Activated B cell treated with CpG ODN at 0.5 μM for 24 hours (primary cell): ENCODE data around the gene TMPRSS11A. TPM values are rescaled to one million over a fixed set of nuclear protein-coding genes. Genes with fewer than 3 reads are reported as not detected.

Source experiments
- ATAC-seq: fragments of 200-7000 bp; cut with Tn5 transposase; one replicate; pipeline ENCODE4 v1.10.0; 2021; ENCODE audit warnings: low read depth, mild to moderate bottlenecking, moderate library complexity
- CTCF ChIA-PET: fragments of 350-600 bp; sonication (Branson Sonifier 250); formaldehyde crosslinking; loops from one replicate; lab custom pipeline; 2021; ENCODE audit warnings: antibody characterized with exemption; lab: Charles Lee
- POLR2A ChIA-PET: fragments of 350-600 bp; sonication (Branson Sonifier 250); formaldehyde crosslinking; loops from one replicate; lab custom pipeline; 2021; ENCODE audit warnings: antibody characterized with exemption; lab: Charles Lee
- DNase-seq: peaks from one replicate; pipeline ENCODE4 v3.0.0; 2022
- H3K27ac Mint-ChIP-seq: one replicate; pipeline ENCODE4 v1.8.0; 2020; ENCODE audit warnings: mixed read lengths
- H3K27me3 Mint-ChIP-seq: one replicate; pipeline ENCODE4 v1.8.0; 2021; ENCODE audit warnings: mixed read lengths
- H3K36me3 Mint-ChIP-seq: one replicate; pipeline ENCODE4 v1.8.0; 2021; ENCODE audit warnings: low read depth, mixed read lengths
- H3K4me1 Mint-ChIP-seq: one replicate; pipeline ENCODE4 v1.8.0; 2021; ENCODE audit warnings: mixed read lengths
- H3K4me3 Mint-ChIP-seq: one replicate; pipeline ENCODE4 v1.8.0; 2020; ENCODE audit warnings: mild to moderate bottlenecking, mixed read lengths
- H3K9me3 Mint-ChIP-seq: one replicate; pipeline ENCODE4 v1.8.0; 2020; ENCODE audit warnings: mixed read lengths
- CTCF ChIP-seq: fragments of 200-600 bp; IDR thresholded peaks from one replicate; pipeline ENCODE4 v1.8.0; 2022; ENCODE audit warnings: antibody characterized with exemption, mild to moderate bottlenecking
- intact Hi-C: fragments of 100-400 bp; cut with micrococcal nuclease; formaldehyde crosslinking; loops from one replicate; pipeline ENCODE4 v1.15.1; 2024
- total RNA-seq: library from RNA; stranded (reverse); gene quantifications from 2 replicates; pipeline ENCODE4 v1.2.3, GENCODE V29; 2022

The TMPRSS11A gene
- total RNA-seq, 1 donor from 2014 or later: not detected

GRCh38 chr4:67883902-67884301 is 79.4 kb downstream of the TMPRSS11A start, which contains the start of gene TMPRSS11D:
TMPRSS11D (minus strand) TSS chr4:67884002; CDS start chr4:67883933, 69 bp downstream.
- H3K4me3 Mint-ChIP-seq: no peak within 1 kb of the TSS

GRCh38 chr4:67883458-67883857 is 79.8 kb downstream of the TMPRSS11A start:
- TF ChIP-seq CTCF: no peak
- Mint-ChIP-seq H3K27ac (no peak overlapping the region), H3K9me3 (no peaks in the 10 kb centered on the region), H3K27me3 (peaks cover 6% of the 10 kb centered on the region), H3K4me3 (no peak overlapping the region), H3K36me3 (no peaks in the 10 kb centered on the region), H3K4me1 (no peaks in the 10 kb centered on the region)
- CTCF ChIA-PET: no interaction called here
- intact Hi-C loops: no loop called here
- no peak for ATAC-seq
- DNase-seq: no peak
- POLR2A ChIA-PET: no interaction called here

More at GRCh38 chr4:67883902-67884301, 79.4 kb downstream of the TMPRSS11A start, which contains the start of gene TMPRSS11D:
- ChIA-PET POLR2A (no interaction called here), CTCF (no interaction called here)
- Mint-ChIP-seq H3K27me3 (peaks cover 6% of the 10 kb centered on the region), H3K9me3 (no peaks in the 10 kb centered on the region), H3K4me1 (no peaks in the 10 kb centered on the region), H3K36me3 (no peaks in the 10 kb centered on the region), H3K27ac (no peak within 1 kb of the TSS)
- intact Hi-C loops: no loop called here
- ATAC-seq (no peak), DNase-seq (no peak)
- no peak for TF ChIP-seq CTCF

- no peaks in the 10 kb centered on the region for H3K36me3 Mint-ChIP-seq
- peaks cover 6% of the 10 kb centered on the region for H3K27me3 Mint-ChIP-seq
- no peak overlapping the region for H3K27ac Mint-ChIP-seq
- no peaks in the 10 kb centered on the region for H3K4me1 Mint-ChIP-seq
- ChIA-PET POLR2A (no interaction called here), CTCF (no interaction called here)
- intact Hi-C loops: no loop called here
- no peaks in the 10 kb centered on the region for H3K9me3 Mint-ChIP-seq
- DNase-seq: no peak
- H3K4me3 Mint-ChIP-seq: no peak overlapping the region
- TF ChIP-seq CTCF: no peak
- ATAC-seq: no peak
Observed at GRCh38 chr4:67880866-67881610, 82.3 kb downstream of the TMPRSS11A start.

GRCh38 chr4:67879486-67879885 is 83.8 kb downstream of the TMPRSS11A start:
- Mint-ChIP-seq H3K36me3 (no peaks in the 10 kb centered on the region), H3K4me1 (no peaks in the 10 kb centered on the region), H3K9me3 (no peaks in the 10 kb centered on the region), H3K4me3 (no peak overlapping the region), H3K27me3 (peaks cover 3% of the 10 kb centered on the region), H3K27ac (no peak overlapping the region)
- ChIA-PET CTCF (no interaction called here), POLR2A (no interaction called here)
- no peak for ATAC-seq
- TF ChIP-seq CTCF: no peak
- intact Hi-C loops: no loop called here
- no peak for DNase-seq

GRCh38 chr4:67877086-67877485 is 86.2 kb downstream of the TMPRSS11A start:
- ATAC-seq: no peak
- H3K27ac Mint-ChIP-seq: no peak overlapping the region
- no peaks in the 10 kb centered on the region for H3K36me3 Mint-ChIP-seq
- H3K27me3 Mint-ChIP-seq: no peaks in the 10 kb centered on the region
- H3K9me3 Mint-ChIP-seq: no peaks in the 10 kb centered on the region
- H3K4me3 Mint-ChIP-seq: no peak overlapping the region
- no peak for TF ChIP-seq CTCF
- POLR2A ChIA-PET: no interaction called here
- intact Hi-C loops: no loop called here
- H3K4me1 Mint-ChIP-seq: no peaks in the 10 kb centered on the region
- DNase-seq: no peak
- CTCF ChIA-PET: no interaction called here
